Smooth muscle cell (in vitro differentiated cells): ENCODE results near the gene ITPR1. TPM values are rescaled to one million over a fixed set of nuclear protein-coding genes. Genes with fewer than 3 reads are reported as not detected.

Experiments used
- DNase-seq: peaks from one replicate; lab custom pipeline; 2025; ENCODE audit not compliant: unreplicated experiment; lab: John Stamatoyannopoulos, UW
- H2AFZ ChIP-seq: fragments of 200-600 bp; sonication (generic); 2 replicates; pipeline ENCODE4 v1.6.0; 2016; ENCODE audit warnings: antibody characterized with exemption, low read depth, mild to moderate bottlenecking
- H3F3A ChIP-seq: fragments of 200-600 bp; sonication (generic); 2 replicates; pipeline ENCODE4 v1.6.0; 2017; ENCODE audit warnings: antibody characterized with exemption, low read depth
- H3K27ac ChIP-seq: fragments of 200-600 bp; sonication (generic); 2 replicates; pipeline ENCODE4 v1.5.1; 2016; ENCODE audit warnings: low read depth, mild to moderate bottlenecking
- H3K27me3 ChIP-seq: fragments of 200-600 bp; sonication (generic); 2 replicates; pipeline ENCODE4 v1.6.1; 2016; ENCODE audit warnings: low read depth, mild to moderate bottlenecking
- H3K36me3 ChIP-seq: fragments of 200-600 bp; sonication (generic); 2 replicates; pipeline ENCODE4 v1.5.1; 2016; ENCODE audit warnings: low read depth
- H3K4me1 ChIP-seq: fragments of 200-600 bp; sonication (generic); 2 replicates; pipeline ENCODE4 v1.5.1; 2016; ENCODE audit warnings: low read depth
- H3K4me2 ChIP-seq: fragments of 200-600 bp; sonication (generic); 2 replicates; pipeline ENCODE4 v1.6.0; 2016; ENCODE audit warnings: mild to moderate bottlenecking
- H3K4me3 ChIP-seq: fragments of 200-600 bp; sonication (generic); 2 replicates; pipeline ENCODE4 v1.5.1; 2016; ENCODE audit warnings: mild to moderate bottlenecking
- H3K79me2 ChIP-seq: fragments of 200-600 bp; sonication (generic); 2 replicates; pipeline ENCODE4 v1.6.0; 2016; ENCODE audit warnings: low read depth, mild to moderate bottlenecking
- H3K9ac ChIP-seq: fragments of 200-600 bp; sonication (generic); 2 replicates; pipeline ENCODE4 v1.6.0; 2016; ENCODE audit warnings: low read depth
- H3K9me3 ChIP-seq: fragments of 200-600 bp; sonication (generic); replicated peaks from 2 replicates; pipeline ENCODE4 v1.5.1; 2016; ENCODE audit warnings: low read depth
- H4K20me1 ChIP-seq: fragments of 200-600 bp; sonication (generic); 2 replicates; pipeline ENCODE4 v1.6.0; 2016; ENCODE audit warnings: low read depth
- CTCF ChIP-seq: fragments of 200-600 bp; sonication (generic); IDR thresholded peaks from 2 replicates; pipeline ENCODE4 v1.5.1; 2017; ENCODE audit warnings: borderline replicate concordance, mild to moderate bottlenecking, antibody characterized with exemption; ENCODE audit not compliant: insufficient read depth, poor library complexity, severe bottlenecking
- WGBS: methylation state at CpG from one replicate; pipeline ENCODE4 v1.1.7; 2016; ENCODE audit warnings: low lambda C conversion rate; 5-methylcytosine and 5-hydroxymethylcytosine counted together
- polyA plus RNA-seq: library from polyadenylated mRNA; unstranded; fragments of >200 nt; fragmentation: Nextera tagmentation; extraction: Ambion mirVana; gene quantifications from 2 replicates; pipeline ENCODE4 v1.2.1, GENCODE V29; 2016
- total RNA-seq: library from RNA; depleted of rRNA; stranded (reverse); fragments of >200 nt; gene quantifications from 2 replicates; pipeline ENCODE4 v1.2.3, GENCODE V29; 2014

The ITPR1 gene
- total and polyA plus RNA-seq, 2 experiments from 2014 or later: 16.4 to 28.6 TPM

DNA sequence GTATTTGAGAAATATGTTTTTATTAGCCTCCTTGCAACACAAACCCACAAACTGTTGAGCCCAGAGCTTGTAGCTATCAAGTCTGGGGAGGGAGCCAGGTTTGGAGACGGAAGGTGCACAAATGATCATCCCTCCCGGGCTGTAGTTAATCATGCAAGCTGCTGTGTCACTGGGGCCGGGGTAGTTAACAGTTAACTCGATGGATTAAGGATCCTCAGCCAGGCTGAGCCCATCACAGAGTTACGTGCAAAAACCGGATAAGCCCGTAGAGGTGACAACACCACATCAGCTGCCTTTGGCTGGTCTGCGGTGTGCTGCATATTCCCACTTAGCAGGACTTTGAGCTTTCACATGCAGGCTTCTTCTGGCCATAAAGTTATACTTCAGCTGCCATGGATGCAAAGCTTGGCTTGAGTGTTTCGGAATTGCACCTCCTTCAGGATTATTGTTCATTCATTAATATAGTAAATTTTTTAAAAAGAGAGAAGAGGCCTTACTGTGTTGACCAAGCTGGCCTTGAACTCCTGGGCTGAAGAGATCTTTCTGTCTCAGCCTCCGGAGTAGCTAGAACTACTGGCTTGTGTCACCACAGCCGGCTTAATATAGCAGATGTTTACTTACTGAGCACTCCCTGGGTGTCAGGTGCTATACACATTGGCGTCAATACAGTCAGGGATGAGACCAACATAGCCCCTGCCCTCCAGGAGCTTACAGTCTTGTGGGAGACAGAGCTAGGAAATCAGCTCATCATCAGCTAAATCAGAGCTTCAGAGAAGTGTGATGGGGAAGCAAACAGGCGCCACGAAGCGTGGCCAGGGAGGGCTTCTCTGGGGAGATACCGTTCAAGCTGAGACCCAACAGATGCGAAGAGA is 259.3 kb downstream of the ITPR1 start:
- H3K4me1 ChIP-seq: peaks cover 15% of the 10 kb centered on the region
- H3K36me3 ChIP-seq: no peaks in the 10 kb centered on the region
- no peak for TF ChIP-seq CTCF
- no peak overlapping the region for H2AFZ ChIP-seq
- peaks cover 20% of the 10 kb centered on the region for H3F3A ChIP-seq
- H3K27me3 ChIP-seq: no peaks in the 10 kb centered on the region
- H3K9me3 ChIP-seq: no peaks in the 10 kb centered on the region
- H4K20me1 ChIP-seq: no peaks in the 10 kb centered on the region
- peak overlapping the region; percentile 98 for H3K9ac ChIP-seq
- H3K79me2 ChIP-seq: no peaks in the 10 kb centered on the region
- peak overlapping the region; percentile 34 for H3K4me3 ChIP-seq
- DNase-seq: peak; percentile 35
- peak overlapping the region; percentile 100 for H3K27ac ChIP-seq
- peak overlapping the region; percentile 84 for H3K4me2 ChIP-seq
- WGBS: 51% methylated on average over 17 of the region's 17 CpGs

- Histone ChIP-seq H3K36me3 (no peaks in the 10 kb centered on the region), H3F3A (peaks cover 20% of the 10 kb centered on the region), H3K4me3 (no peak overlapping the region), H3K9me3 (no peaks in the 10 kb centered on the region), H3K79me2 (no peaks in the 10 kb centered on the region), H3K27ac (peak overlapping the region; percentile 100), H3K4me2 (no peak overlapping the region), H3K9ac (peak overlapping the region; percentile 98), H2AFZ (no peak overlapping the region), H3K4me1 (peaks cover 15% of the 10 kb centered on the region), H3K27me3 (no peaks in the 10 kb centered on the region), H4K20me1 (no peaks in the 10 kb centered on the region)
- TF ChIP-seq CTCF: no peak
- DNase-seq: no peak
- 95% methylated on average over 15 of the region's 15 CpGs for WGBS
These were observed 260.0 kb downstream of the ITPR1 start for GRCh38 chr3:4753073-4753691.

GRCh38 chr3:4754180-4755086 is 261.3 kb downstream of the ITPR1 start:
- peaks cover 15% of the 10 kb centered on the region for H3K4me1 ChIP-seq
- H3K9me3 ChIP-seq: no peaks in the 10 kb centered on the region
- no peak overlapping the region for H3K4me3 ChIP-seq
- H3K4me2 ChIP-seq: no peak overlapping the region
- no peak overlapping the region for H2AFZ ChIP-seq
- no peaks in the 10 kb centered on the region for H3K79me2 ChIP-seq
- TF ChIP-seq CTCF: no peak
- WGBS: 89% methylated on average over 7 of the region's 7 CpGs
- no peaks in the 10 kb centered on the region for H3K36me3 ChIP-seq
- peaks cover 20% of the 10 kb centered on the region for H3F3A ChIP-seq
- H3K27me3 ChIP-seq: no peaks in the 10 kb centered on the region
- no peaks in the 10 kb centered on the region for H4K20me1 ChIP-seq
- no peak for DNase-seq
- H3K9ac ChIP-seq: no peak overlapping the region
- H3K27ac ChIP-seq: no peak overlapping the region
